Measurements from ENCODE around the gene CACNB4.
"Not testable (repeated sequence)": the region's sequence is repeated elsewhere in the genome, so short reads cannot be mapped to it uniquely, and the experiment has no call there.

CACNB4 gene

GRCh38 chr2:152049541-152049940 lies 49.3 kb downstream of the CACNB4 start:
- DNase-seq, result no peak

DNA sequence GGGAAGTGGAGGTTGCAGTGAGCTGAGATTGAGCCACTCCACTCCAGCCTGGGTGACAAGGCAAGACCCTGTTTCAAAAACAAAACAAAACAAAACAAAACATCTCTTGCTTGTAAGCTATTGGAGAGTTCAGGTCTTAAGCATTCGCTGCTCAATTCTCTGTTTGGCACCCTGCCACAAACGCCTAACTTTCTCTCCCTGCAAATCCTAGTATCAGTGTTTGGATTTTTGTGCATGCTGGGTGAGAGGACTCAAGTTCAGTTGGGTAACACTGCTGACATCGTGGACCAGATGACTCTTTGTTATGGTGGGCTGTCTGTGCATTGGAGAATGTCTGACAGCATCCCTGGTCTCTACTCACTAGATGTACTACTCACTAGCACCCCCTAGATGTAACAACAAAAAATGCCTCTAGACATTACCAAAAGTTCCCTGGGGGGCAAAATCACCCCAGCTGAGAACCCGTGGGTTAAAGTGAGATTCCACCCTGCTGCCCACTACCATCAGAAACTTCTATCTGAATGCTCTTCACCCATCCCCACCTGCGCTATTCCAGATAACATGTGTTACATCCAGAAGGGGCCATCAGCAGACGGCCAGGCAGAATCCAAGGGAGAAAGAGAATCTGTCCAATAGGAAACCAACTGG lies 50.9 kb downstream of the CACNB4 start:
- no peak for DNase-seq

DNA sequence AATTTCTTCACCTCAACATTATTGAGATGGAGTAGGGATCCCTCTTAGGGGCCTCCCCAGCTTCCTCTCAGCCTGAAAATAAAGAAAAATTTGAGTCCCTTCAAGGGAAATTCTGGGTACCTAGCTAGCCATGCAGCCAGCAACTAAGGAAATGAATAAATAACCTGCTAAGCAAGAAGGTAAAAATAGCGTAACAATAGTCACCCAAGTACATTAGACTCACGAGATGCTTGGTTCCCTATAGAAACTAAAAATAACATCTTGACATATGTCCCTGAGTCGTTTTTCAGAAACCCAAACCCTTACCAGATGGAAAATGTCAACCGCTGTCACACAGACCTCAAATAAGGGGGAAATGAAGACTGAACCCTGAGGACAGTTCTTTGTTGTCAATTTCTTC lies 51.9 kb downstream of the CACNB4 start:
- DNase-seq, result no peak

- no peak for DNase-seq
These were observed 55.9 kb downstream of the CACNB4 start for GRCh38 chr2:152042636-152043615.

GRCh38 chr2:152038441-152038958 lies 60.3 kb downstream of the CACNB4 start:
- DNase-seq, result no peak

GRCh38 chr2:152037743-152038435 lies 61.0 kb downstream of the CACNB4 start:
- no peak for DNase-seq

- DNase-seq, result peak; percentile 30
These were observed 62.0 kb downstream of the CACNB4 start for GRCh38 chr2:152036611-152037469.

DNA sequence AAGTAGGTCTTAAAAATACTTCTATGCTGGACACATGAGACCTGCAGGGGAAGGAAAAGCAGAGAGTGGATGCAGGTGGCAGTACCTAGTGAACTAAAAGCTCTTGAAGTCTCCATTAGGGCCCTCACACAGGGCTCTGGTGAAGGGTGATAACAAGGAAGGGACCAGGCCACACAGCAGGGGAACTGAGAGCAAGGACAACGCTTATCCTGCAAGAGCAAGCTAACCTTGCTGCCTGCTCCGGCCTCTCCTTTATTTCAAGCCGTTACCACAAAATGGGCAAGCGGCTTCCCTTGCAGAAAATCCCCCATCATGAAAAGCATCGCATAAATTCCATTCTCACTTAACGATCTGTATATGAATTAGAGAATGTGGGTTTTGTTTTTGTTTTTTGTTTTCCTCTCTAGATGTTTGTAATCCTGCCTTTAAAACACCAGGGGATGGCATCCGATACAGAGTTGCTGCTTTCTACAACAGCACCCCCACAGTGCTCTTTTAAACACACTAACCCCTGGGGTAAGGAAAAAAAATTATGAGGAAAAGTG lies 64.5 kb downstream of the CACNB4 start:
- DNase-seq, result no peak

DNA sequence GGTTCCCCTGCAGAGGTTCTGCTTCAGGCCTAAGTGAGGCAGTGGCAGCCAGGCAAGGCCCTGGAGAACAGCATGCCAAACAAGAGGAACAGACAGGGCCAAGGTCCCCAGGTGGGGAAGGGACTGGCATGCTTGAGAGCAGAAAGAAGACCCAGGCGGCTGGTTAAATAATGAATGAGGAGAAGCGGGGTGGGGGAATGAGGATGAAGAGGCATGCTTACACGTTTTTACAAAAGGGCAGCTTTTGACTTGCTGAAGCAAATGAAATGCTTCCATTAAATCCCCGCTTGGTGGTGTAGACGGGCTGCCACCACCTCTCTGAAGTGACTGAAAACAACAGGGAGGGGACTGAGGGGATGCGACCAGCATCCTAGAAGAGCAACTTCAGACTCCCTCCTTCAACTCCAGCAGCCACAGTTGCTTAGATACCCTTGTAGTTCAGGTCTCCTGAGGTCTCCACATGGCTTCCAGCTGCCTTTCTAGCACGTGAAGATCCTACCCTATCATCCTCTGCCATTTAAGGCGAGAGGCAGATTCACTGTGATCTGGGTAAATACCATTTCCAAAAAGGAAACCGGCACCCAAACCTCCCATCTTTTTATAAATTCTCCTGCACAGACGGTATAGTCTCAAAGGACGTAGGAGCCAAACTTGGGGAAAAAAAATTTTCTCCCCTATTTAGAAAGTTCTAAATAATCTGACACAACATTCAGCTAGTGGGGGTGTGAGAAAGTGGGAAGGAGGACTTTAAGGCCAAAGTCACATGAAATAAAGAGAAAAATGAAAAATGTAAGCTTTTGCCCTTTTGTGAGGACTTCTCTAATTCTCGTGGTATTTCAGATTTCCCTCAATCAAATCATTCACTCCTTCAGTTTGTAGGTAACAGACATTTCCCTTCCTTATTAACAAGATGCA lies 65.6 kb downstream of the CACNB4 start:
- DNase-seq, result no peak

GRCh38 chr2:152031747-152032306 lies 67.0 kb downstream of the CACNB4 start:
- DNase-seq, result no peak

DNA sequence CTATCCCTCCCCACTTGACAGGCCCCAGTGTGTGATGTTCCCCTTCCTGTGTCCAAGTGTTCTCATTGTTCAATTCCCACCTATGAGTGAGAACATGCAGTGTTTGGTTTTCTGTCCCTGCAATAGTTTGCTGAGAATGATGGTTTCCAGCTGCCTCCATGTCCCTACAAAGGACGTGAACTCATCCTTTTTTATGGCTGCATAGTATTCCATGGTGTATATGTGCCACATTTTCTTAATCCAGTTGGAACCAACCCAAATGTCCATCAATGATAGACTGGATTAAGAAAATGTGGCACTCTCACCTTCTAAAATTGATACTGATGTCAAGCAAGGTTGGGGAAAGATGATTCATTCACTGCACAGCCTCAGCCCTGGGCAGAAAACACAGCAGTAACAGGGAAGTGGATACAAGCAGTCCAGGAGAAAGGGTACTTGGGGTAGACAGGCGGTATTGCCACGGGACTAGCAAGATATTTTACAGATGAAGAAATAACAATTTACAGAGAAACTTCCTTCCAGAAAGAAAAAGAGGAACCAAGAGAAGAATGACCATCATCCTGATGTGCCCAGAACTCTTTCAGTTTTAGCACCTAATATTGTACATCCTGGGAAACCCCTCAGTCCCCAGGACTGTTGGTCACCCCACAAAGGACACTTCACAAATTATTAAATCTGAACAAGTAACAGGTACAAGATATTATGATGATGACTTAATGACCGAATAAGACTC lies 68.1 kb downstream of the CACNB4 start:
- not testable (repeated sequence) for DNase-seq

- DNase-seq, result no peak
These were observed 70.5 kb downstream of the CACNB4 start for GRCh38 chr2:152028182-152028862.

DNA sequence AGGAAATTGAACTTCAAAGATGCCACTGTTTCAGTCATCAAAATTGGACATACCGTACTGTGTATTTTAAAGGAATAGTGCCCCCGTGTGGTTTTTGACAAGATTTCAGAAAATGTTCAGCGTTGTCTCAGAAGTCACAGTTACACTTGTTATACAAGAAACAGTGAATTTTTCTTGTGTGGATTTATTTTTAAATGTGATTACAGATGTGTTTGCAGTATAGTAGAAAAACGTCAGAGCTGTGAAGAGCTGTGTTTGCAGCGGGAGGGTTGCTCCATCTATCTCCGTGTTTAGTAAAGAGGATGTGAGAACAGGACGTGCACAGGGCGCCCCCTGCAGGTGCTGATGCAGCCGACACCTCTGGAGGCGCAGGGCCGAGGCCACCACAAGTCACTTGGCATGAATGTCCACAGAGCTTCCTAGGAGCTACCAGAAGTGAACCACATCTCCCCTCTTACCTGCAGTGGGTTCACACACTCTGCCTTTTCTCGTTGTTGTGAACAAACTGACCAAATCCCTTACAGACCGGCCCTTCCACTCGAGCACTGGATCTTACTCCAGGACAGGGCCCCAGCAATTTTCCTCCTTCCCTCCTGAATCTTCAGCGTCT lies 73.1 kb downstream of the CACNB4 start:
- DNase-seq, result peak; percentile 53

GRCh38 chr2:152024477-152024876 lies 74.4 kb downstream of the CACNB4 start:
- no peak for DNase-seq

GRCh38 chr2:152022090-152022489 lies 76.8 kb downstream of the CACNB4 start:
- DNase-seq, result no peak

GRCh38 chr2:152021001-152021400 lies 77.8 kb downstream of the CACNB4 start:
- not testable (repeated sequence) for DNase-seq

- DNase-seq, result no peak
These were observed 79.1 kb downstream of the CACNB4 start for GRCh38 chr2:152019732-152020131.

All from T1000 (cell line).